HUES48 (cell line): ENCODE measurements around the gene RNASE7.
"Not testable (repeated sequence)": the region's sequence is repeated elsewhere in the genome, so short reads cannot be mapped to it uniquely, and the experiment has no call there.

Source experiments
- H3K27ac ChIP-seq: one replicate; pipeline ENCODE4 v1.7.0; 2013; ENCODE audit warnings: low read depth, low read length, inconsistent platforms
- H3K27me3 ChIP-seq: 2 replicates; pipeline ENCODE4 v1.6.1; 2013; ENCODE audit warnings: mild to moderate bottlenecking, low read length; ENCODE audit not compliant: control insufficient read depth, insufficient read depth
- H3K36me3 ChIP-seq: 2 replicates; pipeline ENCODE4 v1.6.1; 2013; ENCODE audit warnings: low read length; ENCODE audit not compliant: control insufficient read depth, insufficient read depth
- H3K4me1 ChIP-seq: 2 replicates; pipeline ENCODE4 v1.6.1; 2013; ENCODE audit warnings: mild to moderate bottlenecking, low read length; ENCODE audit not compliant: control insufficient read depth, insufficient read depth
- H3K4me3 ChIP-seq: 2 replicates; pipeline ENCODE4 v1.5.1; 2013; ENCODE audit warnings: mild to moderate bottlenecking, low read depth, low read length
- H3K9ac ChIP-seq: 2 replicates; pipeline ENCODE4 v1.6.1; 2013; ENCODE audit warnings: mild to moderate bottlenecking, low read depth, low read length, moderate library complexity
- H3K9me3 ChIP-seq: 2 replicates; pipeline ENCODE4 v1.6.1; 2013; ENCODE audit warnings: low read length; ENCODE audit not compliant: control insufficient read depth, insufficient read depth

Gene RNASE7

GRCh38 chr14:21034707-21035106 lies 7.5 kb upstream of the RNASE7 start, which contains the start of gene RNASE13:
Gene RNASE13, minus strand, starts transcription at chr14:21034807. Its CDS starts 519 bp downstream, at chr14:21034288.
- Histone ChIP-seq H3K9ac (no peak within 1 kb of the TSS), H3K36me3 (no peaks in the 10 kb centered on the region), H3K27ac (no peak within 1 kb of the TSS), H3K27me3 (no peaks in the 10 kb centered on the region), H3K4me3 (no peak within 1 kb of the TSS), H3K9me3 (no peaks in the 10 kb centered on the region), H3K4me1 (peaks cover 13% of the 10 kb centered on the region)

DNA sequence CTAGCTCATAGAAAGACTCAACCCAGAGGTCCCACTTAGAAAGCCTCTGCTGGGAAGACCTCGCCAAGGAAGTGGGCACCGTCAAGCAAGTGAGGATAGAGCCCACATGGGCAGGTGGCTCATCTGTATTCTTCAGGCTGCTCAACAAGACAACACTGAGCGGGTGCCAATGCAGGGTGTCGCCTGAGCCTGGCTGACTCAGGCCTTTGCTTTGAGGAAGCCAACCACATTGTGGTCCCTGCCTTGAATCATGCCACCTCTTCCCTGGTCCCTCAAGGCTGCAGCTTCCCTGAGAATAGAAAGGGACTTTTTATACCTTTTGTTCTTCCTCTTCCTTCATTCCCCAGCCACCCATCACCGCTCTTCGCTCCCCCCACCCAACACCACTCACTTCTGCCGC lies 5.4 kb upstream of the RNASE7 start:
- no peaks in the 10 kb centered on the region for H3K9me3 ChIP-seq
- H3K4me1 ChIP-seq = peaks cover 16% of the 10 kb centered on the region

DNA sequence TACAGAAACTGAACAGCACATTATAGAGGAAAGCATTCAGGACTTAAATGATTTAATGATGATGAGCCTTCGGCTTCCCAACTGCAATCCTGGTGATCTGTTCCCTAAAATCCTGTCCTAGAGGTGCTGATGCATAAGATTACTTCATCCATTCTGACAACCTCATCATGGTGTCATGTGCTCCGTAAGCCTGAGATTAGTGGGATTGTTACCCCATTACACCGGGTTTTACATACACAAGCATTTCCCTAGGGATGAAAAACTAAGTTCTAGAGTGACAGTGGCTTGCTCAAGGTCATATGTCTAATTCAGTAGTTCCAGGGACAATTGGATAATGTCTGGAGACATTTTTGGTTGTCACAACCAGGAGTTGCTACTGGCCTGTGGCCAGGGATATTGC lies 5.0 kb upstream of the RNASE7 start:
- H3K9me3 ChIP-seq = no peaks in the 10 kb centered on the region
- H3K27me3 ChIP-seq = no peaks in the 10 kb centered on the region
- peaks cover 16% of the 10 kb centered on the region for H3K4me1 ChIP-seq
- H3K4me3 ChIP-seq = no peak overlapping the region
- H3K9ac ChIP-seq = no peak overlapping the region
- no peak overlapping the region for H3K27ac ChIP-seq
- no peaks in the 10 kb centered on the region for H3K36me3 ChIP-seq

More for the DNA sequence above, 5.4 kb upstream of the RNASE7 start:
- no peak overlapping the region for H3K4me3 ChIP-seq
- H3K36me3 ChIP-seq = no peaks in the 10 kb centered on the region
- H3K27ac ChIP-seq = no peak overlapping the region
- H3K27me3 ChIP-seq = no peaks in the 10 kb centered on the region
- no peak overlapping the region for H3K9ac ChIP-seq

DNA sequence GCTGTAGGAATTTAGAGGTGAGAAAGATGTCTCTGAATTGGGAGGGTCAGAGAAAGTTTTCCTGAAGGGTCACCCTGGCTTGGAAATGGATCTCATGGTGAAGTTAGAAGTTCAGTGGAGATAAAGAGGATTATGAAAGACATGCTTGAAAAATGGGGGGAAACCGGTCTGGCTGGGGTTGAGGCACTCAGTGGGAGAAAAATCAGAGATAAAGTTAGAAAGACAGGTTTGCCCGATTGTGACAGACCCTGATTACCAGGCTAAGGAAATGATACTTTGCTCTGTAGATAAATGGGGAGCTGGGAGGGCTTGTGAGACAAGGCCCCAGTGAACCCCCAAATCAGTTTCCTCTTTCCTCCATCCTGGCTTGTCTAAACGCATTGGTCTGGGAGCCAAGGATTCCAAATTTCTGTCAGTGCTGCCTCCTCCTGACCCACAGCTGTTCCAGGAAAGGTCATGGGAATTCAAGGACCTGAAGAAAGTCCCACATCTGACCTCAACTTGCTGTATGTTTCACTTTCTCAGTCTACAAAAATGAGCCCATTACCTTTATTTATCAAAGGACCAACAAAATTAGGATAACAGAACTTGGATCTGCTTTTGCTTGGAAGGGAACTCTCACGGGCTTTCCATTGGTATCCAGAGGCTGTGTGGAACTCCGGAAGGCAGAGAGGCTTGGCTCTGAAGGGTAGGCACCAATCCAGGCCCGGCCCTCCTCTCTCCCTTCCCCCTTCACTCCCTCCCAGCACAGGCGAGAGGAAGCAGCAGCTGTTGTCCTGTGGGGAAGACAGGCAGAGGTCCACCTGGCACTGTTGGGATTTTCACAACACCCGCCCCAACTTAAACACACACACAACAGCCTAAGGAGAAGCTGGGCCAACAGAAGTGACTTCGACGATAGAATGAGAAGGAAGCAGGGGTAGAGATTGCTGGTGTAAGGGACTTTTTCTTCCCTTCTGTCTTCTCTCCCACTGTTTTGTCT lies 3.4 kb upstream of the RNASE7 start:
- H3K4me1 ChIP-seq = peaks cover 16% of the 10 kb centered on the region
- no peak overlapping the region for H3K27ac ChIP-seq
- H3K27me3 ChIP-seq = no peaks in the 10 kb centered on the region
- no peak overlapping the region for H3K4me3 ChIP-seq
- H3K36me3 ChIP-seq = no peaks in the 10 kb centered on the region
- H3K9ac ChIP-seq = no peak overlapping the region
- H3K9me3 ChIP-seq = no peaks in the 10 kb centered on the region

DNA sequence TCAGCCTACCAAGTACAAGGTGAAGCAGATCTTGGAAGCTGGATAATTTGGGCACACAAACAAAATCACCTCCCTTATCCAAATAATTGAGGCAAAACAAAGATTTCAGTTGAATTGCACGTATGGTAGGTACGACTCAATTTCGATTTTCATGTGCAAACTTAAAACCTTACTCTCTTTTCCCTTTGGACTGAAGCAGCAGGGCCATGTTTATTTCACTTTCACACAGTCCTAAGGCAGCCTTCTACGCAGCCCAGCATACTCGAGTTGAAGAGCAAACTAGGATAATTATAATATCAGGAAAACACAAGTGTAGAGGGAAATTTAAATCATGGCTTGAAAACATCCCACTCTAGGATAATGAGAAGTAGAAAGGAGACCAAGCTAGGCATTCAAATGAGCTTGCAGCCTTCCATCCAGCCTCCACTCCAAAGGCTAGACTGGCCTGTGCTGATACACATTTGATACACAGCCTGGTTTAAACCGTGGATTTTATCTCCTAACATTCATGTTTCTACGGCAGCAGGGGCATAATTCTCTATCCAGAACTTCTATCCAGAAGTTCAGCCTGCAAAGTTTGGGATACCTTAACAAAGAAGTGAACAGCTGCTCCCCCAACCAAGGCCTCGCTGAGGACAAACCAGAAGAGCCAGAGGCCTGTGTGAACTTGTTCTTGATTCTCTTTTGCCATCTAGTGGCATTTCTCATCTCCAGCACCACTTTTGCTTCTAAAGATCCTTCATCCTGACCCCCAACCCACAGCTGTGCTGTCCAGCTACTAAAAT lies 2.4 kb upstream of the RNASE7 start:
- Histone ChIP-seq H3K36me3 (no peaks in the 10 kb centered on the region), H3K4me3 (no peak overlapping the region), H3K9ac (no peak overlapping the region), H3K4me1 (peaks cover 16% of the 10 kb centered on the region), H3K9me3 (no peaks in the 10 kb centered on the region), H3K27ac (no peak overlapping the region), H3K27me3 (no peaks in the 10 kb centered on the region)

DNA sequence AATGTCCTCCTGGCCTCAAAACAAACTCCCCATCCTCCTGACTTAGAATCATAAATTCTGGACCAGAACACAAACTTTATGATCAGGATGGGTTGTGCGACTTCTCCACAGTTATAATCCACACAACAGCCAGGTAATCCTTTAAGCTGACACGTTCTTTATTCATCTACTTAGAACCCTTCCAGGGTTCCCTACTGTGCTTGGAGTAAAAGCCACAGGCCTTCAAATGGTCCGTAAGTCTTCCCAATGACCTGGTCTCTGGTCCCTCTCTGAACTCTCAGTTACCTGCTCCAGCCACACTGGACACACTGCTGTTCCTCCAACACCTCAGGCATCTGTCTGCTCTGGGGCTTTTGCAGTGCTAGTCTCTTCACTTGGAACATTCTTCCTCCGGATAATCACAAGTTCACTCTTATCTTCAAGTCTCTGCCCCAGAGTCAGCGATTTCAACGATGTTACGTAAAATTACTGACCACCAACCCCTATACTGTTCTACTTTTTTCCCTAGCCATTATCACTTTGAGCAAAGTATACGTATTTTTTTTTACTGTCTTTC lies 1.7 kb upstream of the RNASE7 start:
- Histone ChIP-seq H3K27me3 (no peaks in the 10 kb centered on the region), H3K36me3 (no peaks in the 10 kb centered on the region), H3K4me1 (peaks cover 16% of the 10 kb centered on the region), H3K9me3 (no peaks in the 10 kb centered on the region), H3K4me3 (no peak overlapping the region), H3K9ac (no peak overlapping the region), H3K27ac (no peak overlapping the region)

DNA sequence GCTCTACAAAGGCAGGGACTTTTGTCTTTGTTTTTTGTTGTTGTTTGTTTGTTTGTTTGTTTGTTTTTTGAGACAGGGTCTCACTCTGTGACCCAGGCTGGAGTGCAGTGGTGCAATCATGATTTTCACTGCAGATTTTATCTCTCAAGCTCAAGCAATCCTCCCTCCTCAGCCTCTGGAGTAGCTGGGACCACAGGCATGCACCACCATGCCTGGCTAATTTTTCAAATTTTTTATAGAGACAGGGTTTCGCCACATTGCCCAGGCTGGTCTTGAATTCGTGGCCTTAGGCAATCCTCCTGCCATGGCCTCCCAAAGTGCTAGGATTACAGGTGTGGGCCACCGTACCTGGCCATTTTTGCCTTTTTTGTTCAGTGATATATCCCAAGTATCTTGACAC lies 1.2 kb upstream of the RNASE7 start:
- H3K27ac ChIP-seq, H3K4me3 ChIP-seq, H3K9ac ChIP-seq, H3K9me3 ChIP-seq, H3K36me3 ChIP-seq, H3K27me3 ChIP-seq: not testable (repeated sequence)
- peaks cover 16% of the 10 kb centered on the region for H3K4me1 ChIP-seq

- no peak overlapping the region for H3K27ac ChIP-seq
- no peak overlapping the region for H3K9ac ChIP-seq
- H3K4me3 ChIP-seq = no peak overlapping the region
- H3K36me3 ChIP-seq = no peaks in the 10 kb centered on the region
- H3K9me3 ChIP-seq = no peaks in the 10 kb centered on the region
- H3K27me3 ChIP-seq = no peaks in the 10 kb centered on the region
- H3K4me1 ChIP-seq = peaks cover 16% of the 10 kb centered on the region
Measured at GRCh38 chr14:21042918-21043317, 756 bp downstream of the RNASE7 start.

DNA sequence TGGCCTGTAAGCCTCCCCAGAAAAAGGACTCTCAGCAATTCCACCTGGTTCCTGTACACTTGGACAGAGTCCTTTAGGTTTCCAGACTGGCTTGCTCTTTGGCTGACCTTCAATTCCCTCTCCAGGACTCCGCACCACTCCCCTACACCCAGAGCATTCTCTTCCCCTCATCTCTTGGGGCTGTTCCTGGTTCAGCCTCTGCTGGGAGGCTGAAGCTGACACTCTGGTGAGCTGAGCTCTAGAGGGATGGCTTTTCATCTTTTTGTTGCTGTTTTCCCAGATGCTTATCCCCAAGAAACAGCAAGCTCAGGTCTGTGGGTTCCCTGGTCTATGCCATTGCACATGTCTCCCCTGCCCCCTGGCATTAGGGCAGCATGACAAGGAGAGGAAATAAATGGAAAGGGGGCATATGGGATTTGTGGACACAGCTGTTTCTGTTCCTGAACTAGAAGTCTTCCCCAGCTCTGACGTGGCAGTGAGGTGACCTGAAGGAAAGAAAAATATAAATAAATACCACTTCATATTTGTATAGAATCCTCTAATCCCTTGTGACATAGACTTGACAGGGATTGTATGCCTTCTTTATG lies 1.3 kb downstream of the RNASE7 start:
- no peaks in the 10 kb centered on the region for H3K9me3 ChIP-seq
- no peaks in the 10 kb centered on the region for H3K36me3 ChIP-seq
- no peaks in the 10 kb centered on the region for H3K27me3 ChIP-seq
- no peak overlapping the region for H3K4me3 ChIP-seq
- no peak overlapping the region for H3K9ac ChIP-seq
- no peak overlapping the region for H3K27ac ChIP-seq
- H3K4me1 ChIP-seq = peaks cover 15% of the 10 kb centered on the region

- no peak overlapping the region for H3K27ac ChIP-seq
- peaks cover 9% of the 10 kb centered on the region for H3K4me1 ChIP-seq
- no peak overlapping the region for H3K4me3 ChIP-seq
- no peaks in the 10 kb centered on the region for H3K27me3 ChIP-seq
- no peaks in the 10 kb centered on the region for H3K36me3 ChIP-seq
- H3K9ac ChIP-seq = no peak overlapping the region
- H3K9me3 ChIP-seq = no peaks in the 10 kb centered on the region
Measured at GRCh38 chr14:21043974-21044618, 1.9 kb downstream of the RNASE7 start.
